Amniotic epithelial cell (primary cell): ENCODE results near the gene SLIRP.
"Not testable (repeated sequence)": the region's sequence is repeated elsewhere in the genome, so short reads cannot be mapped to it uniquely, and the experiment has no call there.

ENCODE experiments used
- DNase-seq: peaks from one replicate; pipeline ENCODE4 v3.0.0-alpha.2; 2010; ENCODE audit warnings: low read depth

Gene SLIRP

DNA sequence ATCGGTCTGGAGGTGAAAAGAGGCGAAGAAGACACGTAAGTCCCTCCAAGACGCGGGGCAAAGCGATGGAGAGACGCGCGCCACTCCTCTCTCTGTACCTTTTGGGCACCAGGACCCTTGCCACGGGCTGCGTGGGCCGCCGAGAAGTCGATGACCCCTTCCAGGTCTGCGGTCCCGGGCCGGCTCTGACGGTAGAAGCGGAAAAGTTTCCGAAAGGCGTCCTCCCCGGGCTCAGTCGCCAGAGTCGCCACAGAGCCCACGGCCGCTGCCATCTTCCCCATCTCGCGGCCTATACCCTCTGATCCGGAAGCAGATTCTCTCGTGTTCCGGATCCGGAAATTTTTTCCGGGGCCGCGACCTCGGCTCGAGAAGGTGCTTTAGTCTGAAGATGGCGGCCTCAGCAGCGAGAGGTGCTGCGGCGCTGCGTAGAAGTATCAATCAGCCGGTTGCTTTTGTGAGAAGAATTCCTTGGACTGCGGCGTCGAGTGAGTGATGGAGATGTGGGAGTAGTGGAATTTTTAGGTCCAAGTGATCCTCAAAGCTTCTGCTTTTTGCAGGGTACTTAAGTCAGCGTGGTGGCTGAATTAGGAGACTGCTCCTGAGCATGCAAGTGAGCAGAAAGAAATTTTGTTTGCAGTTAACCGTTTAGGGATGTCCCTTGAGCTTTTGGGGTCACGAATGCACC is at the start of gene SLIRP, which contains the start of gene ALKBH1:
Gene SLIRP (plus strand): TSS at position 380 of the 685 bp plus-strand sequence. CDS start 9 bp downstream, at position 389.
Gene ALKBH1 (minus strand): TSS at position 300 of the 685 bp plus-strand sequence. CDS start 19 bp downstream, at position 281.
- DNase-seq, result peak; percentile 71

DNA sequence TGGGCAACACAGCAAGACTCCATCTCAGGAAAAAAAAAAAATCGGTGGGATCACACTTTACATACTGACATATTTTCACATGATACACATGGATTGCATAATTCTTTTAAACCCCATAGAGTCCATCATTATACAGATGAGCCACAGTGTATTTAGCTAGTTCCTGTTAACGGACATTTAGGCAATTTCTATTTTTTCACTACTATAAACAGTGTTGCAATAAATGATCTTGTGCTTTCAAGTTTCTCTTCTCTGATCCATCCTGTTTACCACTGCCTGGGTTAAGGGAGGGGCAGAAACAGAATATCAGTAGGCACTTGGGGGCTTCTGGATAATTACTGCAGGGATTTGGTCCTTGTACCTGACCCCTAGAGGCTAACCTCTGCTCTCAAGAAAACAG is 48.1 kb upstream of the SLIRP start:
- peak; percentile 46 for DNase-seq

DNA sequence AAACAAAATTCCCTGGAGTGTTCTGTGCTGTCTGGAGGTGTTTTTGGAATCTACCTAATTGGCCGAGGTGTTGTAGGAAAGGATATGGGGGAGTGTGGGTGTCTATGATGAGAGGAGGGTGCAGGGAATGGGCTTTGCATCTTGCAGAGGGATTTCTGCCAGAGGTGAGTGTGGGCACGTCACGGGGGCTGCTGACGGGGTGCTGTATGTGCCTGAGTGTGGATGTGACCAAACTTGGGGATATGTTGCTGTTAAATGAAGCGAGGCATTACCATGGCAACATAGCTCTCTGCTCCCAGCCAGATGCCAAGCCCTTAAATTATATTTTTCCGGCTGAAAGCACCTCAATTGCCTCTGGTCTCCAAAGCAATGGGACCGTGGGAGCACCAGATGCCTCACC is 47.1 kb upstream of the SLIRP start:
- no peak for DNase-seq

DNA sequence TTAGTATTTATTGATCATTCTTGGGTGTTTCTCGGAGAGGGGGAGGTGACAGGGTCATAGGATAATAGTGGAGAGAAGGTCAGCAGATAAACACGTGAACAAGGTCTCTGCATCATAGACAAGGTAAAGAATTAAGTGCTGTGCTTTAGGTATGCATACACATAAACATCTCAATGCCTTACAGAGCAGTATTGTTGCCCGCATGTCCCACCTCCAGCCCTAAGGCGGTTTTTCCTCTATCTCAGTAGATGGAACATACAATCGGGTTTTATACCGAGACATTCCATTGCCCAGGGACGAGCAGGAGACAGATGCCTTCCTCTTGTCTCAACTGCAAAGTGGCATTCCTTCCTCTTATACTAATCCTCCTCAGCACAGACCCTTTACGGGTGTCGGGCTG is 46.3 kb upstream of the SLIRP start:
- DNase-seq, result not testable (repeated sequence)

DNA sequence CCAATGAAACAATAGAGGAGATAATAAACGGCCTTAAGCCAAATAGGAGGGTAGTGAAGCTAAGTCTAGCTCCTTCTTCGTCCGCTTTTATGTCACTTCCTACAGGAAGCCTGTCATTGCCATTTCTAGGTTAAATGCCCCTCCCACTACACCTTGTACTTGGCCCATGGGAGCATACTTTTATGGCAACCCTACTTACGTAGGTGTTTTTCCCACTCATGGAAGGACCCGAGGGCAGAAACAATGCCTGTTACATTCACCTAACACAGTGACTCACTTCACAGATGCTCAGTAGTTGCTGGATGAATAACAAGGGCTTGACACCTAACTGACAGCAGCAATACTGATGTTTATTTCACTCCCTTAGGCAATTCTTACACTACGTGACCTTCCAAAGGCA is 44.6 kb upstream of the SLIRP start:
- DNase-seq, result peak; percentile 82

DNA sequence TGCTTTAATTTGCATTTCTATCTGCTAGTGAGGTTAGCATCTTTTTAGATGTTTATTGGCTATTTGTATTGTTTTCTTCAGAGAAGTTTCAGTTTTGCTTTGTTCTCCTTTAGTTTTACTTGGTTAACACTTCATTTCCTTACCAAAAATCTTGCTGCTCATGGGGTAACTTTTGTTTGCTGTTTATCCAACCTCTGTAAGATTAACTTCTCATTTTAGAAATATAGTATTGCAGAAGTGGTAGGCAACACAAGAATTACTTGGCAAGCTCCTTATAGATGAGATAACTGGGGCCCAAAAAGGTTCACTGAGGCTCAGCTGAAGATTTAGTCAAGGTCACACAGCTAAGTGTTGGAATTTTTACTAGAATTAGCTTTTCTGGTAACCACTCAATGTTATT is 40.6 kb upstream of the SLIRP start:
- peak; percentile 20 for DNase-seq

DNA sequence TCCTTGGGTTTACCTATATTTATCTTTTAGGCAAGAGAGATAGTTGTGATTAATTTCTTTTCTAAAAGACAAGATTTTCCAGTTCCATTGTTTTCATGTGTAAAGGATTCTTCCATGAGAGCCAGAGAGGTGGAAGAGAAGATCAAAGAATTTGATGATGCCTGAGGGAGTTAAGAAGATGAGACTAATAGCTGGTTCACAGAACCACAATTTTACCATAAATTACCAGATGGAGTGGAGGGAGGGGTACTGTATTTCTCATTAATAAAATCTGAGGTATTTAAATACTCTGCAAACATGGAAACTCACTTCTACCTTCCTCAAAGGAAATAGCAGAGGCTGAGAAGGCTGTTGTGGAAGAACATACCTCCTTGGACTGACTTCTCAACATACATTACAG is 34.7 kb upstream of the SLIRP start:
- no peak for DNase-seq

DNA sequence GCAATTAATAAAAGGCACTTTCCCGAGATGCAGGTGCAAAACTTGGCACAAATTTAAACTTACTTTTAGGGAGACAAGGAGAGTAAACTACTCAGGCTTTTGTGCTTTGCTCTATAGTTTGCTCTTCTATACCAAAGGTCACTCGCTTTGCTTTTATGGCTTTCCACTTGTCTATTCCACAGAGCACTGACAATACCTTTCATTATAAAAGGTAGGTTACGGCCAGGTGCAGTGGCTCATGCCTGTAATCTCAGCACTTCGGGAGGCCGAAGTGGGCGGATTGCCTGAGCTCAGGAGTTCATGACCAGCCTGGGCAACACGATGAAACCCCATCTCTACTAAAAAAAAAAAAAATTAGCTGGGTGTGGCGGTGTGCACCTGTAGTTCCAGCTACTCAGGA is 33.0 kb upstream of the SLIRP start:
- no peak for DNase-seq

DNA sequence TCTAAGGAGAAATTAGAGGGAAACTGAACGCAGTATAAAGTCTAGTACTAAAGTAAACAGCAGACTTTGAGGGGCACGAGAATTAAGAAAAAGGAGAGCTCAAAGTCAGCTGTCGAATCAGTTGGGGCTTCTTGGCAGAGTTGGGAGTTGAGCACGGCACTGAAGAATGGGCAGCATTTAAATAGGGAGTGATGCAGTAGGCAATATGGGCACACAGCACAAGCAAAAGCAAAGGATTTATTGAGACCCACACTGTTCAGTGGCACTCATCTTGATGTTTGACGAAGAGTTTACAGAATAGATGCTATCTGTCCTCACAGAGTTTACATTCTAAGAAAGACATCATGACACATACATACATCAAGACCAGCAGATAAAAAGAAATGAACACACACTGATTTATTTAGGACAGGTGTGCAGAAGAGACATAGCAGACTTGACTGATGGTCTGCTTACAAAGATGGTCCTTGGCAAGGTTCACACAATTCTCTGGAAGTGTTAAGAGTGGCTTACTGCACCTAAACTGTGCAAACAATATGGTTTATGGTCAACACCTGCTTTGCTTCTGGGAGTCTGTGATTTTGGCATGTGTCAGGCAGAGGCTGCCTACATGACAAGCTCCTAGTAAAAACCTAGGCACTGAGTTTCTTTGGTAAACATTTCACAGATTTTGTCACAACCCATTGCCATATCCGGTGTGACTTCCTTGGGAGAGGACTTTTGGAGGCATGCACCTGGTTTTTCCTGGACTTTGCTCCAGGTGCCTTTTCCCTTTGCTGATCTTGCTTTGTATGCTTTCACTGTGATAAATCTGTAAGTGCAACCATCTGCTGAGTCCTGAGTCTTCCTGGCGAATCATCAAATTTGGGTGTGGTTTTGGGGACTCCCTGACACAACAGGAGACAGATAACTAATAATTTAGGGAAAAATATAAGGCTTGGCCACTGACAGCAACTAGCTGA is 26.4 kb upstream of the SLIRP start:
- DNase-seq, result no peak

DNA sequence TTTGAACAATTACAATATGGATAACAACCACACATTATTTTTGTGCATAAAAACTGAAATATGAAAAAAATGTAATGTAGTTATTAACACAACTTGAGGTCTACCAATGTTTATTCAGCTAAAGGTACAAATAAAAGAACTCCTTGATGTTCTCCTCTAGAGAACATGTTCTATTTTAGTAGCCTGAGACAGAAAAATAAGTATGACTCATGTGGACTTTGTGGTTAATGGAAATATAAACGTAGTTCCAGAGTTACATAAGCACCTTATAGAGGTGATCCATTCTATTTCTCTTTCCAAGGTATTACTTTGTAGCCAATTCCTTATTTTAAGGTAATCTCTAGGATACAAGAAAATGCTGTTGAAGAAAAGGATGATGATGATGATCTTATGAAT is 25.7 kb upstream of the SLIRP start:
- peak; percentile 56 for DNase-seq

DNA sequence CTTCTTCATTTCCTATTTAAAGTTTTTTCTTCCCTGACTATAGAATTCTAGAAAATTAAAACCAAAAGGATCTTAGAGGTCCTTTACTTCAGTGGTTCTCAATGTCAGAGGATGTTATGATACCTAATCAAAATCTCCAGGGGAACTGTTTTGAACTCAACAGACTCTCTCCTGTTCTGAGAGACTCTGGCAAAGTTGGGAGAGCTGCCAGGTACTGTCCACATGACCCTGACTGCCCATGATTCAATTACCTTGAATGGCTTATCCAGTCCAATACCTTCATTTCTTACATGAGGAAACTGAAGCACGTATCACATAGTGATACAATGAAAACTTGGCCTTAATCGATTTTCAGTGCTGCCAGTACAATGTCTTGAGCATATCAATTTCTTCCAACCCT is 16.6 kb upstream of the SLIRP start:
- DNase-seq, result peak; percentile 2

DNA sequence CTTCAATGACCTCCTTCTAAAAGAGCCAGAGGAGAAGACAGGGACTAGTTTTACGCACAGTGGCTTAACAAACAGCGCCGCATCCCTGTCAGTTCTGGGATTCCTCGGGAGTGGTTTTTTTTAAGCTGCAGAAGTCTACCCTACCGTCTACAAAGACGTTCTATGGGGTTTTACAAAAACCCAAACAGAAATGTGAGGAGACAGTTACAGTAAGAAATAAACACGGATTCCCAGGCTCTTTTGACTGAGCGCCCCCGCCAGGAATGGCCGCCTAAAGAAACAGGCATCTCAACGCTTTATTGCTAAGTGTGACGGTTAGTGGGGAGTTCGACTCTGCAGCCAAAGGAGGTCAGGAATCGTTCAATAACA is 564 bp upstream of the SLIRP start:
- DNase-seq, result peak; percentile 53

DNA sequence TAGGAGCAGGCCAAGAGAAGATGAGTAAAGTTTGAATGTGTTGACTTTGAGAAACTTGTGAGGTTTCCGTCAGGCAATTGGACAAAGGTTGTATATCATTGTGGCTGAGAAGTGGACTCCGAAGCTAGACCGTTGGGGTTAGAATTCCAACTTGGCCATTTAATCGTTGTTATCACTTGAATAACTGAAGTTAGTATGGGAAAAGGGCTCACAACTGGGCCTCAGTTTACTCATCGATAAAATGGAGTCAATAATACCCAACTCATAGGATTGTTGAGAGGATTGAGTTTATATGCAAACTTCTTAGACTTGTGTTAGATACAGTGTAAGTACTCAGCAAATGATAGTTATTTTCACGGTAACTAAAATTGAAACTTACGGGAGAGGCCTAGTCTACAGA is 846 bp downstream of the SLIRP start:
- no peak for DNase-seq

DNA sequence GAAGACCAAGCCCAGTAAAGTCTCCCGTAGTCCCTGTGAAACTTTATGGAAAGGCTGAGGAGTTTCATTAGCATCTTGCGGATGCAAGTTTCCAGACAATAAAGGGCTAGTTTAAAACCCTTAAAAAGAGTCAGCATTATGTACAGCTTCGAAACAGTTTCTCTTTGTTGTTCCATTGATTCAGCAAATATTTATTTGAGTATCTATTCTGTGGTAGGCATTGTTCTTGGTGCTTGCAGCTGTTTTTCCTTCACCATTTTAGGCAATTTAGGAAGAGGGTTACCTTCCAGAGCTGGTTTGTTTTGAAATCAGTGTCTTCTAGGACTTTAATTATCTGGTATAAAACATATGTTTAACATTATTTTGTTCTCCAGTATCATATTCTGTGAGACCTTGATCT is 1.5 kb downstream of the SLIRP start:
- DNase-seq, result no peak

DNA sequence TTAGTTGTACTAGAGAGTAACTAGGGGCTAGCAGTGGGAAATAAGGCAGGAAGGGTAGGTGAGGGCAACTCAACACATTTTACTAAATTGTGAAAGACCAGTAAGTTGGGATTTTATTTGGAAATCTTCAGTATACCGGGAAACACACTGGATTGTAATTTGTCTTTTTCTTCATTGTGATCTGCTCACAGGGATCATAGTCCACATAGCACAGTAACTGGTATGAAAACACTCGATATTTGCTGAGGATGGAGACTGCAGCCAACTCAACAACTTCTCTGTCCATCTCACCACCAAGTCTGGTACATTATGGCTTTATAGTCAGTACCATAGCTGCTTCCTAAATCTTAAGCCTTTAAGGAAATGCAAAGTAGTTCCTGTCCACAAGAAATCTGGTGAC is 2.5 kb downstream of the SLIRP start:
- DNase-seq, result no peak

DNA sequence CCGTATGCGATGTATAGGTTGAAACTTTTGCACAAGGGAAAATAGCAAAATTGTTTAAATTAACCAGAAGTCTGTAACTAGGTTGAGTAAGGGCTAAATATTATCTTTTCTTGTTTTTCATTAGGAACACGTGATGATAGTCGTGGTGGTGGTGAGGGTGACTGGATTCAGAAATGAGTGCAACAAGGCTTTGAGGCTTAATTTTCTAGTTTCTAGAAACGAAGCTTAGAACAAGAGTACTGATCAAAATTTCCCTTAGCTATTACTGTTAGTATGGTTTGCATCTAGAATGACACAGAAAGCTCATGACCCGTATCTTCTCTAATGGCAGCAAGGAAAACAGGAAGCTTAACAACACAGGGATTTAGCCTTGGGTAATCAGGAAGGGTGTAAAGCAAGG is 7.0 kb downstream of the SLIRP start:
- DNase-seq, result no peak

DNA sequence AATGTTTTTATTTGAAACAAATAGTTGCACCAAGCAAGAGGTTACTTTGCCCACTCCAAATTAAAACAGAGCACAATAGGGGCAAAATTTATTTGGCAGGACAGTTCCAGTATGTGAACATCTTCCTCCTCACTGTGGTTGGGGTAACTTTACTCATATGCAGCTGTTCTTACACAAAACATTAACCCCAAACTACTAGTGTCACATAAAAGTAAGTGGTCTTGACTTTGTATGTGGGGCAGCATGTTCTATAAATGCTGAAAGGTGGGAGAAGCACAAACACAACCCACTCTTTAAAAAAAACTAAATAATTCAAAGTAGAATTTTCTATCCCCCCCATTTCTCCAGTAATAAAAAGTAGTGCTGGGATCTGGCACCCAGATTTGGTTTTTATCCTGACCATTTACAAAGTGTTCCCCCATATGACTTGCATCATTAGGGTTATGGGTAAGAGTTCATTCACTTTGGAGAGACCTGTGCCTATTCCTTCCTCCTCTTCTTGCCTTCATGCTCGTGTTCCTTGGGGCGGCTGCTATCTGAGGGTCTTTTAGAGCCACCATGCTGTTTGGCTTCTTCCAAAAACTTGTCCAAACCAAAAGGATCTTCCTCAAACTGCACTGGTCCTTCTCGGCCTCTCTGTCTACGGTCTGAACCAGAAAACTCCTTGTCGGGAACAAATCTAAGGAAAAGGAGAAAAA is 9.9 kb downstream of the SLIRP start:
- DNase-seq, result no peak

DNA sequence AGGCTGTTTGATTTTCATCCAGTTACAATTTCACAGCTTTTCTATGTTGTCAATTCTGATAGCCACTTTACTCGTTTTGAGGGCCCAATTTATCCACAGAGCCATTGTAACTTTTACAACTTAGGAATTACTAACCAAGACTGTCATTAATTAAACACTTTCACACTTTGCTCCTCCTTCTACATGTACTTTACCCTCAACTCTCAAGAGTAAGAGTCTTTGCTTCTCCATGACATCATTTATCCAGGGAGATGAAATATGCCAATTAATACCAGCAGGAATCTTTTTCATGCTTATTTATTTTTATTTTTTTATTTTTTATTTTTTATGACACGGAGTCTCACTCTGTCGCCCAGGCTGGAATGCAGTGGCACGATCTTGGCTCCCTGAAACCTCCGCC is 13.5 kb downstream of the SLIRP start:
- DNase-seq, result no peak

DNA sequence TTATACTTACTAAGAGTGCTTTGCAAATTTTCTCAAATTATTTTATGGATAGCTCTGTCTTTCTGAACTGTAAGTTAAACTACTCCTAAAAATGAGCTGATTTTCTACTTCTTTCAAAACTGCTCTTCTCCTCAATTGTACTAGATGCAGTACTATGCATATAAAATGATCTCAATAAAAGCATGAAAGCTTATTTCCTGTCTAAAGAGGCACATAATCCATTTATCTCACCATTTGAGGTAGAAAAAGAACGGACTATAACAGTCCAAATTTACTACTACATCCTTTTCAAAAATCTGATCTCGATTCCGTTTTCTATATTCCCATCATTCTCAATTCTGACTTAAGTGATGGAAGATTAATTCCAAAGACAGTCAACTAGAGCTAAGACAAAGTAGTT is 14.4 kb downstream of the SLIRP start:
- DNase-seq, result no peak

DNA sequence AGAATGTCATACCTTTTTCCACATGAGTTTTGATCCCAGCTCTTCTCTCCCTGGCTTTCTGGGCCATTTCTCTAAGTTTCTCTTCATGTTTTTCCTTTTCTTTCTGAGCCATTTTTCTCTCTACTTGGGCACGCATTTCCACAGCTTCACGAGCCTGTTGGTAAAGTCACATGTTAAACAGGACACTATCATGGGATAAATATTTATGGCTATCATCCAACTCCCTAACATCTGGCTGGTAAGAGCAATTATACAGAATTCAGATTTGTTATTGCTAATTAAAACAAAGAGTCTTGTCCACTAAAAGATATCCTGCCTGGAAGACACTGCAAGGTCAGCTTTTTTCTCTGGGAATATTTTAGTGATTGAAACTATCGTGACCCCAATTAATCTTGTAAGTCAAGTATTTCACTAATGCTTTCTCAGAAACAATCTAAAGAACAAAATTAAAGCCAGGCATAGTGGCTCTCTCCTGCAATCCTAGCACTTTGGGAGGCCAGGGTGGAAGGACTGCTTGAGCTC is 23.1 kb downstream of the SLIRP start:
- DNase-seq, result no peak

DNA sequence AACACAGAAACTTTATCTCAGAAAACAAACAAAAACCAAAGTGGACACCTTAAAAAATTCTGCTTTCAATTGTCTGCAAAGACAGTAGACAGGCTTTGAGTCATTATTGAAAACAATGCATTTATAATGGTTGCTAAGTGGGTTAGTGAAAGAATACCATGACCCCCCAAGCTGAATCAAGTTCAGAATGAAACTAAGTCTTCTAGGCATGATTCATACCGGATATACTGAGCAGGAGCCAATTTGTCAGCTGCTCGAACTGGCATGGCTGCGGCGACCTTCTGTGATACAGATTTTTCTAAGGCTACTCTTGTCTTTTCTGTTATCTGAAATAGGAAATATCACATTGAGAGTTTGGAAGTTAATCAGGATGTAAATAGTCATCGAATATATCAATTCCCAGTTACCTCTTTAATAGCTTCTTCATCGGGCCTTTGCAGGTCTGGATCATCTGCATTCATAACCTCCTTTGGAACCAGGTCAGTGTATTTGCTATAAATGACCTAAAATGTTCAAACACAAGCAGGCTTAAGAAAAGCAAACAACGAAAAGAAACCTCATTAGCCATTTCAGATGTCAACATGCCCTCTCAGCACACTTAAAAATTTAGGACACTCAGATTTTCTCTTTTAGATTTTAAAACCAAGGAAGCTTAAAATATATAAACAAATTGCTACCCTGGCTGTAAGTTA is 30.8 kb downstream of the SLIRP start:
- peak; percentile 7 for DNase-seq

DNA sequence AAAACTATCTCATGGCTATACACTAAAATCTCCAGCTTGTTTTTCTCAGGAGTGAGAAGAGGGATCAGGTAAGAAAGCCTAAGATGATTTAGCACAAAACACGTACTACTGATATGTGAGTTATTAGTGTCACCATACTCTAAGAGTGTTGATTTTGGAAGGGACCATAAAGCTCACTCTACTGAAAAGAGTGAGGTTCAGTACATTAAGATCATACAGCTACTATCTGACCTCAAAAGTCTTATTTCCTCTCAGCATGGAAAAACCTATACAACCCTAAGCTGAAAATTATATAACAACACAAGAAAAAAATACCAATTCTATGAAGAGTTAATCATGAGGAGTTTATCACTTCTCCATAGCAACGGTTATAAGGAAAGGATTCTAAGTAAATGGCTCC is 33.5 kb downstream of the SLIRP start:
- no peak for DNase-seq
